Measurements from ENCODE around the gene ASPG.

ASPG gene

GRCh38 chr14:104138718-104139459 lies 53.4 kb downstream of the ASPG start:
- DNase-seq: no peak

GRCh38 chr14:104139460-104140212 lies 54.1 kb downstream of the ASPG start:
- no peak for DNase-seq

GRCh38 chr14:104140213-104140462 lies 54.6 kb downstream of the ASPG start:
- peak; percentile 7 for DNase-seq

GRCh38 chr14:104140463-104141331 lies 55.2 kb downstream of the ASPG start:
- peak; percentile 2 for DNase-seq

- peak; percentile 4 for DNase-seq
Measured at GRCh38 chr14:104141621-104142091, 56.2 kb downstream of the ASPG start.

GRCh38 chr14:104142136-104142945 lies 56.8 kb downstream of the ASPG start:
- peak; percentile 6 for DNase-seq

- DNase-seq: peak; percentile 5
Measured at GRCh38 chr14:104142946-104143470, 57.5 kb downstream of the ASPG start.

- peak; percentile 5 for DNase-seq
Measured at GRCh38 chr14:104143521-104144452, 58.3 kb downstream of the ASPG start.

- DNase-seq: no peak
Measured at GRCh38 chr14:104144453-104144790, 58.9 kb downstream of the ASPG start.

GRCh38 chr14:104144911-104145825 lies 59.7 kb downstream of the ASPG start:
- peak; percentile 7 for DNase-seq

GRCh38 chr14:104145826-104146601 lies 60.5 kb downstream of the ASPG start:
- DNase-seq: no peak

GRCh38 chr14:104146651-104147345 lies 61.3 kb downstream of the ASPG start:
- DNase-seq: peak; percentile 6

- DNase-seq: no peak
Measured at GRCh38 chr14:104147346-104148125, 62.0 kb downstream of the ASPG start.

- DNase-seq: no peak
Measured at GRCh38 chr14:104148433-104149277, 63.2 kb downstream of the ASPG start.

- no peak for DNase-seq
Measured at GRCh38 chr14:104149278-104149595, 63.7 kb downstream of the ASPG start.

GRCh38 chr14:104149617-104150135 lies 64.2 kb downstream of the ASPG start:
- no peak for DNase-seq
